A673 (cell line): ENCODE measurements around the gene MINDY3. TPM values are rescaled to one million over a fixed set of nuclear protein-coding genes. Genes with fewer than 3 reads are reported as not detected.

Experiments
- BruUV-seq: library from RNA; stranded (reverse); fragments of 400-500 nt; replicated peaks from 2 replicates; lab custom pipeline; 2021; lab: Mats Ljungman, UMichigan
- CTCF ChIA-PET: fragments of 300-600 bp; sonication (Branson Sonifier 250); formaldehyde crosslinking; loops from one replicate; lab custom pipeline; 2022; ENCODE audit warnings: antibody characterized with exemption; lab: Charles Lee
- POLR2A ChIA-PET: fragments of 300-600 bp; sonication (Branson Sonifier 250); formaldehyde crosslinking; loops from one replicate; lab custom pipeline; 2022; ENCODE audit warnings: antibody characterized with exemption; ENCODE audit not compliant: low non-redundant PET; lab: Charles Lee
- DNase-seq: peaks from one replicate; pipeline ENCODE4 v3.0.0-alpha.2; 2015; ENCODE audit warnings: low spot score
- H3K27ac ChIP-seq: fragments of 200-600 bp; sonication (generic); 2 replicates; pipeline ENCODE4 v1.5.1; 2016; ENCODE audit warnings: mixed run types, low read depth, mild to moderate bottlenecking, mixed read lengths, antibody characterized with exemption, low read length; ENCODE audit not compliant: poor library complexity, severe bottlenecking
- H3K27me3 ChIP-seq: fragments of 200-600 bp; sonication (generic); replicated peaks from 2 replicates; pipeline ENCODE4 v1.6.1; 2017; ENCODE audit warnings: mixed run types, low read depth, mild to moderate bottlenecking, mixed read lengths, antibody characterized with exemption, low read length; ENCODE audit not compliant: insufficient read depth, poor library complexity
- H3K36me3 ChIP-seq: fragments of 200-600 bp; sonication (generic); 2 replicates; pipeline ENCODE4 v1.6.1; 2016; ENCODE audit warnings: mixed run types, mild to moderate bottlenecking, mixed read lengths, antibody characterized with exemption, low read length; ENCODE audit not compliant: insufficient read depth, poor library complexity, severe bottlenecking
- H3K4me1 ChIP-seq: fragments of 200-600 bp; sonication (generic); 2 replicates; pipeline ENCODE4 v1.6.1; 2017; ENCODE audit warnings: mixed run types, mild to moderate bottlenecking, mixed read lengths, antibody characterized with exemption, low read length; ENCODE audit not compliant: insufficient read depth, poor library complexity, severe bottlenecking
- H3K4me3 ChIP-seq: fragments of 200-600 bp; sonication (generic); 2 replicates; pipeline ENCODE4 v1.5.1; 2016; ENCODE audit warnings: low read depth, mixed run types, mild to moderate bottlenecking, mixed read lengths, low read length; ENCODE audit not compliant: poor library complexity, severe bottlenecking
- H3K9me3 ChIP-seq: fragments of 200-600 bp; sonication (generic); 2 replicates; pipeline ENCODE4 v1.6.1; 2016; ENCODE audit warnings: mixed run types, low read depth, mild to moderate bottlenecking, mixed read lengths, antibody characterized with exemption, low read length; ENCODE audit not compliant: poor library complexity, severe bottlenecking
- EZH2 ChIP-seq: fragments of 200-600 bp; sonication (generic); IDR thresholded peaks from 2 replicates; pipeline ENCODE4 v1.6.1; 2017; ENCODE audit warnings: borderline replicate concordance, low read depth, mild to moderate bottlenecking, mixed read lengths, antibody characterized with exemption, low read length; ENCODE audit not compliant: poor library complexity, severe bottlenecking
- intact Hi-C: fragments of 100-400 bp; cut with micrococcal nuclease; formaldehyde crosslinking; loops from one replicate; pipeline ENCODE4 v1.10.0; 2022; ENCODE audit not compliant: unreplicated experiment
- total RNA-seq: library from RNA; stranded (reverse); gene quantifications from 2 replicates; pipeline ENCODE4 v1.2.3, GENCODE V29; 2021
- TF ChIP-seq, protein P1 (sequence below): fragments of 300-800, 200-600 bp; sonication (generic); conservative IDR thresholded peaks from 2 replicates; pipeline ENCODE4 v1.5.1; 2017; ENCODE audit warnings: low read depth, mild to moderate bottlenecking, antibody characterized with exemption, low read length, moderate library complexity, mixed read lengths

The MINDY3 gene
- total RNA-seq, 1 experiment from 2014 or later, result 14.6 TPM

DNA sequence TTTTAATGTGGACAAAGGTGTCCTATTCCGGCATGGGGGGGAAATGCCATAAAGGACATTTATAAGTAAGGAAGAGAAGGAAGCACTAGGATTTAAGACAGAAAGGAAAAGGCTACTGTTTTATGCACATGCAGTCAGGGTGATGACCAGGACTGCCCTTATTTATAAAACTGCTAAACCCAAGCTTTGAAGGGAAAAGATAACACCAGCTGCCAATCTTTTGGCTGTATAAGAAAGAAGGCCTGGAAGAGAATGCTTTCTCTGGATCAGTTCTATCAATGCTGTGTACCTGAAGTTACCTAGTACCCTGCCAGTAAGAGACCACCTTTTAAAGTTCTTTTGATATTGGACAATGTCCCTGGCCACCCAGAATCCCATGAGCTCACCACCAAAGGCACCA is 59.2 kb downstream of the MINDY3 start:
- Histone ChIP-seq H3K4me1 (no peaks in the 10 kb centered on the region), H3K27ac (no peak overlapping the region), H3K9me3 (no peaks in the 10 kb centered on the region), H3K36me3 (no peaks in the 10 kb centered on the region), H3K4me3 (no peak overlapping the region), H3K27me3 (no peaks in the 10 kb centered on the region)
- DNase-seq, result no peak
- intact Hi-C loops, result no loop called here
- ChIA-PET CTCF (no interaction called here), POLR2A (no interaction called here)
- TF ChIP-seq, protein P1, sequence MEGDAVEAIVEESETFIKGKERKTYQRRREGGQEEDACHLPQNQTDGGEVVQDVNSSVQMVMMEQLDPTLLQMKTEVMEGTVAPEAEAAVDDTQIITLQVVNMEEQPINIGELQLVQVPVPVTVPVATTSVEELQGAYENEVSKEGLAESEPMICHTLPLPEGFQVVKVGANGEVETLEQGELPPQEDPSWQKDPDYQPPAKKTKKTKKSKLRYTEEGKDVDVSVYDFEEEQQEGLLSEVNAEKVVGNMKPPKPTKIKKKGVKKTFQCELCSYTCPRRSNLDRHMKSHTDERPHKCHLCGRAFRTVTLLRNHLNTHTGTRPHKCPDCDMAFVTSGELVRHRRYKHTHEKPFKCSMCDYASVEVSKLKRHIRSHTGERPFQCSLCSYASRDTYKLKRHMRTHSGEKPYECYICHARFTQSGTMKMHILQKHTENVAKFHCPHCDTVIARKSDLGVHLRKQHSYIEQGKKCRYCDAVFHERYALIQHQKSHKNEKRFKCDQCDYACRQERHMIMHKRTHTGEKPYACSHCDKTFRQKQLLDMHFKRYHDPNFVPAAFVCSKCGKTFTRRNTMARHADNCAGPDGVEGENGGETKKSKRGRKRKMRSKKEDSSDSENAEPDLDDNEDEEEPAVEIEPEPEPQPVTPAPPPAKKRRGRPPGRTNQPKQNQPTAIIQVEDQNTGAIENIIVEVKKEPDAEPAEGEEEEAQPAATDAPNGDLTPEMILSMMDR, result no peak
- no peak for TF ChIP-seq EZH2
- BruUV-seq, result no TSS peak

DNA sequence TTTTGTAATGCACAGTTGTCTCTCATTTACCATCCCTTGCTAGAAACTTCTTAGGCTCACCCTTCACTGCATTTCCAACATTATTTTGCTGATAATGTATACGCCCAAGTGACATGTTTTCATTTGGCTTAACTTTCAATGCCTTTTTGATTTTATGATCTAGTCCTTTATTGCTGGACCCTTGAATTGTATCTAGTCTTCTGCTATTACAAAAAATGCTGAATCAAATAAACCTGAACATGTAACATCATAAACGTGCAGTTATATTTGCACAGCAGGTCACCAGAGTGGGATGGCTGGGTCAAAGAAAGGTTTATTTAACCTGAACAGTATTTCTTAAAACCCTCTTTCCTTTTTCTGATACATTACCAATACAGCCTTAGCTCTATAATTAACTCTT is 63.0 kb downstream of the MINDY3 start:
- CTCF ChIA-PET, result no interaction called here
- POLR2A ChIA-PET, result no interaction called here
- Histone ChIP-seq H3K27me3 (no peaks in the 10 kb centered on the region), H3K27ac (no peak overlapping the region), H3K9me3 (no peaks in the 10 kb centered on the region), H3K36me3 (no peaks in the 10 kb centered on the region), H3K4me3 (no peak overlapping the region), H3K4me1 (no peaks in the 10 kb centered on the region)
- no TSS peak for BruUV-seq
- intact Hi-C loops, result no loop called here
- no peak for TF ChIP-seq EZH2
- TF ChIP-seq, protein P1, result no peak
- DNase-seq, result no peak

DNA sequence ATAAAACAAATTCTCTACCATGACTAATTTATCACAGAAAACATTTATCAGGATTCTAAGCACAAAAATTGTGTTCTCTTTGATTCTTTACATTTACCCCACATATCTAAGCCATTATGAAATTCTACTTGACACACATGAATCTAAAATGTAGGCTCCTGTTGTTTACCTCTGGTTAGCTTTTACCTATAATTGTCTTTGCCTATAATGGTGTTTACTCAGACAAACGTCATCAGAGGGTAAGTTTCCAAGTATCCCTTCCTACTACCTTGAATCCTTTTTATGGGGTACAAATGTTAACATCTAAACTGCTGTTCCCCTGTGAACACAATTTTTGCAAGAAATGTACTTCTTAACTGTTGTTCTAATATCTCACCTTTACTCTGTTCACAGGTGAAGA is 63.5 kb downstream of the MINDY3 start:
- no TSS peak for BruUV-seq
- no peak overlapping the region for H3K4me3 ChIP-seq
- H3K36me3 ChIP-seq, result no peaks in the 10 kb centered on the region
- H3K9me3 ChIP-seq, result no peaks in the 10 kb centered on the region
- CTCF ChIA-PET, result no interaction called here
- DNase-seq, result no peak
- POLR2A ChIA-PET, result no interaction called here
- no peak overlapping the region for H3K27ac ChIP-seq
- intact Hi-C loops, result no loop called here
- H3K27me3 ChIP-seq, result no peaks in the 10 kb centered on the region
- H3K4me1 ChIP-seq, result no peaks in the 10 kb centered on the region
- TF ChIP-seq EZH2, result no peak
- TF ChIP-seq, protein P1, result no peak
